K562 (cell line): Measurements from ENCODE around the gene ZFYVE26. TPM values are rescaled to one million over a fixed set of nuclear protein-coding genes. Genes with fewer than 3 reads are reported as not detected.

Source experiments
- ATAC-seq: fragments of 200-7000 bp; cut with Tn5 transposase; 3 replicates; pipeline ENCODE4 v1.9.1; 2020; ENCODE audit warnings: moderate library complexity
- BruUV-seq: library from RNA; stranded (reverse); fragments of 400-500 nt; replicated peaks from 2 replicates; lab custom pipeline; 2021; lab: Mats Ljungman, UMichigan
- CTCF ChIA-PET: fragments of 300-600 bp; formaldehyde crosslinking; extraction: SDS; loops from one replicate; lab custom pipeline; 2021; ENCODE audit warnings: low intra/inter-chr PET ratio; lab: Yijun Ruan, JAX
- POLR2A ChIA-PET: fragments of 300-600, 350-650 bp; sonication (Branson Sonifier 250); formaldehyde crosslinking; extraction: SDS; loops from one replicate; lab custom pipeline; 2021; ENCODE audit warnings: antibody characterized with exemption, inconsistent platforms; lab: Yijun Ruan, JAX
- DNase-seq, 4 experiments: peaks; one replicate each; pipeline versions ENCODE4 v3.0.0 to v3.0.0-alpha.2; 2011 to 2018; ENCODE audit warnings: low spot score in 3 of 4, mixed read lengths in 3 of 4; ENCODE audit errors: extremely low read depth in 1 of 4
- FAIRE-seq: peaks from 2 replicates; lab custom pipeline; 2011; peaks lifted over from hg19 to GRCh38; lab: Jason Lieb, UNC
- H2AFZ ChIP-seq: 2 replicates; pipeline ENCODE4 v1.6.0; 2011; ENCODE audit warnings: low read depth, low read length, control low read depth, inconsistent platforms
- H3K27ac ChIP-seq: fragments of 200-600 bp; 3 replicates; pipeline ENCODE4 v1.8.0; 2011; ENCODE audit warnings: low read depth, mild to moderate bottlenecking, control low read depth, inconsistent platforms, low read length, moderate library complexity, mixed read lengths; ENCODE audit errors: extremely low read depth
- H3K27me3 ChIP-seq, 2 experiments: fragments of 300-600 bp in 1 of 2; 2 replicates in 1 of 2; 3 replicates in 1 of 2; pipeline versions ENCODE4 v1.6.0 to v1.8.0; 2011; ENCODE audit warnings: inconsistent platforms in 2 of 2, low read length in 2 of 2, mild to moderate bottlenecking in 1 of 2, mixed read lengths in 1 of 2, moderate library complexity in 1 of 2; ENCODE audit not compliant: control insufficient read depth in 2 of 2, insufficient read depth in 2 of 2
- H3K36me3 ChIP-seq: fragments of 300-600 bp; 3 replicates; pipeline ENCODE4 v1.8.0; 2011; ENCODE audit warnings: mild to moderate bottlenecking, low read length, inconsistent platforms; ENCODE audit not compliant: control insufficient read depth, insufficient read depth
- H3K4me1 ChIP-seq, 2 experiments: fragments of 200-600 bp in 1 of 2; replicated peaks in 1 of 2; 2 replicates in 1 of 2; 3 replicates in 1 of 2; pipeline versions ENCODE4 v1.5.1 to v1.8.0; 2011; ENCODE audit warnings: inconsistent platforms in 2 of 2, low read length in 2 of 2, mild to moderate bottlenecking in 1 of 2, mixed read lengths in 1 of 2, moderate library complexity in 1 of 2; ENCODE audit not compliant: control insufficient read depth in 2 of 2, insufficient read depth in 2 of 2
- H3K4me2 ChIP-seq: 2 replicates; pipeline ENCODE4 v1.6.1; 2011; ENCODE audit warnings: low read length, control low read depth, inconsistent platforms, mixed read lengths; ENCODE audit not compliant: insufficient read depth
- H3K4me3 ChIP-seq: fragments of 200-600 bp; sonication (generic), shearing (Covaris generic); 2 replicates; pipeline ENCODE4 v1.5.1; 2016; ENCODE audit warnings: control low read depth, inconsistent platforms
- H3K79me2 ChIP-seq: fragments of 200-600 bp; 3 replicates; pipeline ENCODE4 v1.8.0; 2011; ENCODE audit warnings: low read length, inconsistent platforms; ENCODE audit not compliant: control insufficient read depth, insufficient read depth
- H3K9ac ChIP-seq, 2 experiments: 2 replicates each; pipeline versions ENCODE4 v1.6.0 to v1.6.1; 2011; ENCODE audit warnings: low read depth in 2 of 2, low read length in 2 of 2, control low read depth in 1 of 2, inconsistent platforms in 1 of 2, mild to moderate bottlenecking in 1 of 2, mixed read lengths in 1 of 2; ENCODE audit not compliant: insufficient read depth in 1 of 2
- H3K9me1 ChIP-seq: one replicate; pipeline ENCODE4 v1.6.0; 2011; ENCODE audit warnings: inconsistent platforms, mild to moderate bottlenecking, low read length, moderate library complexity; ENCODE audit not compliant: control insufficient read depth, insufficient read depth
- H3K9me3 ChIP-seq: replicated peaks from 2 replicates; pipeline ENCODE4 v1.5.1; 2011; ENCODE audit warnings: low read depth, low read length, inconsistent platforms; ENCODE audit not compliant: control insufficient read depth, insufficient read depth
- H4K20me1 ChIP-seq: replicated peaks from 2 replicates; pipeline ENCODE4 v1.6.1; 2011; ENCODE audit warnings: low read length, inconsistent platforms, mixed read lengths; ENCODE audit not compliant: control insufficient read depth, insufficient read depth
- E2F3 ChIP-seq: fragments of 250-450 bp; sonication (Bioruptor Pico); IDR thresholded peaks from 2 replicates; pipeline ENCODE4 v1.4.0; 2020; ENCODE audit warnings: mild to moderate bottlenecking
- GMEB1 ChIP-seq: fragments of 250-450 bp; sonication (Bioruptor Pico); IDR thresholded peaks from 2 replicates; pipeline ENCODE4 v1.4.0; 2020; ENCODE audit warnings: mild to moderate bottlenecking
- HLTF ChIP-seq: fragments of 450-650 bp; IDR thresholded peaks from 2 replicates; pipeline ENCODE4 v1.6.1; 2016
- ILK ChIP-seq: fragments of 450-650 bp; IDR thresholded peaks from 2 replicates; pipeline ENCODE4 v1.6.1; 2016; ENCODE audit warnings: missing genetic modification characterization, low read depth, mild to moderate bottlenecking, missing compliant biosample characterization, moderate library complexity, borderline replicate concordance
- JUN ChIP-seq, 2 experiments: sonication (generic) in 1 of 2; formaldehyde crosslinking in 1 of 2; IDR thresholded peaks; 2 replicates each; pipeline versions ENCODE4 v1.6.1 to v1.8.0; 2012 to 2022; ENCODE audit warnings: borderline replicate concordance in 2 of 2, mild to moderate bottlenecking in 2 of 2, improper control_type of control experiment in 1 of 2, low read depth in 1 of 2, low read length in 1 of 2, missing genetic modification reagents in 1 of 2
- MAFG ChIP-seq: fragments of 450-650 bp; conservative IDR thresholded peaks from 2 replicates; pipeline ENCODE4 v1.6.1; 2016; ENCODE audit warnings: missing genetic modification characterization, missing compliant biosample characterization
- MCM3 ChIP-seq: fragments of 450-650 bp; IDR thresholded peaks from 2 replicates; pipeline ENCODE4 v1.6.1; 2016
- PKNOX1 ChIP-seq: fragments of 450-650 bp; IDR thresholded peaks from 2 replicates; pipeline ENCODE4 v1.6.1; 2016
- RBM34 ChIP-seq: fragments of 200-400 bp; formaldehyde crosslinking; IDR thresholded peaks from 2 replicates; pipeline ENCODE4 v1.6.1; 2018; ENCODE audit warnings: low read length, borderline replicate concordance; ENCODE audit not compliant: insufficient read depth
- RHOXF2B ChIP-seq: fragments of 250-450 bp; sonication (Bioruptor Pico); conservative IDR thresholded peaks from 2 replicates; pipeline ENCODE4 v1.5.1; 2021
- SAP30 ChIP-seq: fragments of 200-600 bp; sonication (generic); IDR thresholded peaks from 2 replicates; pipeline ENCODE4 v1.6.1; 2012; ENCODE audit warnings: borderline replicate concordance, low read depth, mild to moderate bottlenecking, moderate library complexity, low read length, control low read depth, inconsistent platforms; ENCODE audit not compliant: insufficient read depth, poor library complexity, severe bottlenecking
- TARDBP ChIP-seq: fragments of 450-650 bp; IDR thresholded peaks from 2 replicates; pipeline ENCODE4 v1.6.1; 2016
- TGIF2 ChIP-seq: sonication (generic); formaldehyde crosslinking; IDR thresholded peaks from 2 replicates; pipeline ENCODE4 v1.8.1; 2022; ENCODE audit warnings: mild to moderate bottlenecking, missing genetic modification reagents, moderate library complexity
- ZFP91 ChIP-seq: sonication (generic); formaldehyde crosslinking; IDR thresholded peaks from 2 replicates; pipeline ENCODE4 v1.8.0; 2022; ENCODE audit warnings: mild to moderate bottlenecking, missing genetic modification reagents
- WGBS: fragments of 100-300 bp; shearing (Covaris generic); methylation state at CpG from one replicate; pipeline ENCODE4 v1.1.6; 2016; ENCODE audit warnings: low coverage, mixed read lengths; ENCODE audit not compliant: insufficient coverage; ENCODE audit errors: missing lambda C conversion rate; 5-methylcytosine and 5-hydroxymethylcytosine counted together
- in situ Hi-C: fragments of 300-500 bp; cut with MboI; formaldehyde crosslinking; loops from 4 replicates; pipeline ENCODE4 v1.15.0; 2018; ENCODE audit warnings: inconsistent platforms, mixed read lengths
- intact Hi-C: fragments of 100-400 bp; cut with micrococcal nuclease; formaldehyde crosslinking; loops from 2 replicates; pipeline ENCODE4 v1.14.2; 2022
- polyA plus RNA-seq, 8 experiments: library from polyadenylated mRNA; depleted of rRNA in 4 of 8; stranded (reverse) in 5 of 8; unstranded in 3 of 8; fragments of >200 nt; fragmentation: Nextera tagmentation in 2 of 8; fragmentation: Illumina TruSeq in 1 of 8; extraction: Ambion mirVana in 2 of 8; extraction: Trizol in 1 of 8; gene quantifications; 2 replicates each; pipeline versions ENCODE4 v1.2.1 to v1.2.3, GENCODE V29; 2011 to 2014; ENCODE audit warnings: inconsistent platforms in 1 of 8, missing spikeins in 1 of 8
- total RNA-seq, 7 experiments: library from RNA; depleted of rRNA in 6 of 7; stranded (reverse); fragments of >200 nt in 6 of 7; fragmentation: Illumina TruSeq in 2 of 7; extraction: Trizol in 2 of 7; gene quantifications; 2 replicates each; pipeline versions ENCODE4 v1.2.1 to v1.2.3, GENCODE V29; 2011 to 2021; ENCODE audit warnings: low replicate concordance in 1 of 7

The ZFYVE26 gene
- total and polyA plus RNA-seq, 9 of the 15 experiments (the other 6 are each of a cell fraction or from before 2014, with no cell fraction given): 0.32 to 9.1 (median 5.9) TPM

GRCh38 chr14:67762051-67762450 is 54.3 kb downstream of the ZFYVE26 start:
- Histone ChIP-seq H3K9ac (no peak overlapping the region; a peak in 1 of 4 replicates), H3K27me3 (no peaks in the 10 kb centered on the region), H3K79me2 (no peaks in the 10 kb centered on the region), H3K4me3 (no peak overlapping the region), H4K20me1 (no peaks in the 10 kb centered on the region), H3K9me3 (no peaks in the 10 kb centered on the region), H2AFZ (no peak overlapping the region), H3K4me1 (no peaks in the 10 kb centered on the region), H3K9me1 (no peaks in the 10 kb centered on the region), H3K27ac (no peak overlapping the region), H3K4me2 (no peak overlapping the region), H3K36me3 (peaks cover 35% of the 10 kb centered on the region; the same call in 2 of the 3 replicates)
- intact Hi-C loops: no loop called here
- CTCF ChIA-PET: no interaction called here
- in situ Hi-C loops: no loop called here
- TF ChIP-seq MAFG (tag) (no peak), TGIF2 (no peak), RBM34 (no peak), GMEB1 (CRISPR knock-in tag) (no peak), HLTF (no peak), ILK (no peak), ZFP91 (CRISPR knock-in tag) (no peak), JUN (IDR thresholded peaks at IDR 0.05; ENCODE audit: borderline replicate concordance, low read depth, low read length) (no peak), JUN (CRISPR knock-in tag; IDR thresholded peaks at IDR 0.05; ENCODE audit: borderline replicate concordance) (no peak), SAP30 (no peak), PKNOX1 (no peak), E2F3 (no peak), TARDBP (no peak), RHOXF2B (CRISPR knock-in tag) (no peak), MCM3 (no peak)
- FAIRE-seq (no peak), DNase-seq (no peak), ATAC-seq (no peak)
- POLR2A ChIA-PET: interaction anchor here (1.2 kb wide), 2 partner anchors 66 to 152 kb away, joined by 3 to 4 read pairs; partner anchors contain the start of gene RDH11
- no TSS peak for BruUV-seq
- WGBS: 79% methylated on average over 5 of the region's 5 CpGs
